ENCODE data around the gene DUSP16. TPM values are rescaled to one million over a fixed set of nuclear protein-coding genes. Genes with fewer than 3 reads are reported as not detected.

DUSP16 gene
- total and polyA plus RNA-seq, 5 donors from 2014 or later = 29.4 to 108 (median 30.3) TPM

DNA sequence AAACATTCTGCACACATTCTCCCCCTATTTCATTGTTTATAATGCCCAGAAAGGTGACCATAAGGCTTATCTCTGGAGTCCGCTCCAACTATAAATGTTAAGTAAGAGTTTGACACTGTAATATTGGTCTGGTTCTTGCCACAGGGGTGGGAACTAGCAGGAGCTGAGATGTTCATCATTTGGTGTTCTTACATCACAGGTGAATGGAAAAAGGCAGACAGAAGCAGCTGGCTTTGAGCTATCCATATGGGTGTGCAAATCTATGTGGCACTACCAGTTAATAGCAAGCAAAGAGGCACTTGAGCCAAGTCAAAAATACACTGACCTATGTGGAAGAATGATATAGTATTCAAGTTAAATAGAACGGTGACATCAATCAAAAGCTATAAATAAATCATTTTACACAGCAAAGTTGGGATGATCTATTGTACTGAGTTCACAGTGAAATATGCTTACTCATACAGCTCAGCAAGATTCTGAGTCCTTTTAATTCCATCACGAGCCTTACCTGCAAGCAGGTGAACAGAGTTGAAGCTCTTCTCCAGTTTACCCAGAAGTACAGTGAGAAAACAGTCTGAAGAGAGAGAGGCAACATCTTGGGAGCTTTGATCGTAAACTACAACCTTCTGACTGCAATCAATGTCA is 43.2 kb downstream of the DUSP16 start:
- Mint-ChIP-seq H3K9me3 (no peaks in the 10 kb centered on the region), H3K27me3 (no peaks in the 10 kb centered on the region), H3K4me3 (peak overlapping the region; percentile 29 to 85 (median 54)), H3K4me1 (peaks cover 39 to 87% (median 73%) of the 10 kb centered on the region in 4 donors), H3K27ac (peak overlapping the region; percentile 39 to 90 (median 59)), H3K36me3 (peaks cover 45% of the 10 kb centered on the region)
- H3K9me3 ChIP-seq (ENCODE audit: control insufficient read depth in 2 of 2, low read length in 2 of 2) = no peaks in the 10 kb centered on the region
- peak overlapping the region; percentile 53 for H3K27ac ChIP-seq (ENCODE audit: insufficient read depth, low read length, poor library complexity, severe bottlenecking)
- H3K36me3 ChIP-seq (ENCODE audit: control insufficient read depth, insufficient read depth, low read length) = peaks cover 55% of the 10 kb centered on the region
- no peaks in the 10 kb centered on the region for H3K27me3 ChIP-seq (ENCODE audit: control insufficient read depth, insufficient read depth, low read length)
- DNase-seq (no peak), ATAC-seq (ENCODE audit: low read depth in 2 of 2) (no peak)
- H3K4me3 ChIP-seq (ENCODE audit: low read depth, low read length) = peak overlapping the region; percentile 64
- peaks cover 60% of the 10 kb centered on the region for H3K4me1 ChIP-seq (ENCODE audit: control insufficient read depth, insufficient read depth, low read length, poor library complexity, severe bottlenecking)

DNA sequence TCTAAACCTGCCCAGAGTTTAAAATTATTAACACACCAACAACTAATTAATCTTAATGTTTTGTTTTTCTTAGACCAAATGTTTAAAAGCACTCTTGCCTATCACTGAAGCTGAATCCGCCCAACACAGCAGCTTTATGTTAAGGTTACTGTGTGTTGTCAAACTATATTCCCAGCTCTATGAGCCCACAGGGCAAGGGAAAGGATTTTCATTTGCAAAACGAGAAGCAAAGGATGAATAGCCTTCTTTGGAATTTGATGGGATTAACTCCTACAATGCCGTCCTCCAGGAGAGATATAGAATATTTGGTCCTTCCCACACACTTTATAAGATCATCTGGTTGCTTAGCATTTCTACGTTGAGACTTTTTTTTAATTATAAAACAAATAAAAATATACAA is 43.7 kb downstream of the DUSP16 start:
- Mint-ChIP-seq H3K27me3 (no peaks in the 10 kb centered on the region), H3K36me3 (peaks cover 49% of the 10 kb centered on the region), H3K27ac (peak overlapping the region; percentile 39 to 72 (median 52)), H3K4me3 (peak overlapping the region in 1 of 4 donors; percentile 85), H3K4me1 (peaks cover 43 to 86% (median 72%) of the 10 kb centered on the region in 4 donors), H3K9me3 (no peaks in the 10 kb centered on the region)
- Histone ChIP-seq H3K36me3 (ENCODE audit: control insufficient read depth, insufficient read depth, low read length) (peaks cover 57% of the 10 kb centered on the region), H3K27ac (ENCODE audit: insufficient read depth, low read length, poor library complexity, severe bottlenecking) (no peak overlapping the region), H3K9me3 (ENCODE audit: control insufficient read depth in 2 of 2, low read length in 2 of 2) (no peaks in the 10 kb centered on the region), H3K4me1 (ENCODE audit: control insufficient read depth, insufficient read depth, low read length, poor library complexity, severe bottlenecking) (peaks cover 55% of the 10 kb centered on the region), H3K27me3 (ENCODE audit: control insufficient read depth, insufficient read depth, low read length) (no peaks in the 10 kb centered on the region), H3K4me3 (ENCODE audit: low read depth, low read length) (no peak overlapping the region)
- DNase-seq = no peak
- ATAC-seq (ENCODE audit: low read depth in 2 of 2) = no peak

DNA sequence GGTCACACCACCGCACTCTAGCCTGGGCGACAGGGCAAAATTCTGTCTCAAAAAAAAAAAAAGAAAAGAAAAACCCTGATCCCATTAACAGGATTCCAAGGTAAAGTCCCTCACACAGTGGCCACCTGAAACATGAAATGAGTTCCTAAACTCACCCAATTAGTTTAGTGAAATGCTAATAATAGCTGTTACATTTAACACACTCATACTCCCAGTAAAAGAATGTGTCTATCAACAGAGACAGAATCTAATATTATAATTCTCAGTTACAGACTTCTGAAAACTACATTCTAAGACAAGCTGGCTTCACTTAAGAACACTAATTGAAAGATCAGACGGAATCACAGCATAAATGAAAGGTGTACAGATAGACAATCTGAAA is 44.2 kb downstream of the DUSP16 start:
- Histone ChIP-seq H3K27me3 (ENCODE audit: control insufficient read depth, insufficient read depth, low read length) (no peaks in the 10 kb centered on the region), H3K27ac (ENCODE audit: insufficient read depth, low read length, poor library complexity, severe bottlenecking) (no peak overlapping the region), H3K9me3 (ENCODE audit: control insufficient read depth in 2 of 2, low read length in 2 of 2) (no peaks in the 10 kb centered on the region), H3K4me1 (ENCODE audit: control insufficient read depth, insufficient read depth, low read length, poor library complexity, severe bottlenecking) (peaks cover 55% of the 10 kb centered on the region), H3K36me3 (ENCODE audit: control insufficient read depth, insufficient read depth, low read length) (peaks cover 58% of the 10 kb centered on the region), H3K4me3 (ENCODE audit: low read depth, low read length) (no peak overlapping the region)
- Mint-ChIP-seq H3K9me3 (no peaks in the 10 kb centered on the region), H3K36me3 (peaks cover 45% of the 10 kb centered on the region), H3K27me3 (no peaks in the 10 kb centered on the region), H3K4me3 (peak overlapping the region in 2 of 4 donors; percentile 4 to 85), H3K27ac (peak overlapping the region; percentile 39 to 85 (median 52)), H3K4me1 (peaks cover 43 to 86% (median 72%) of the 10 kb centered on the region in 4 donors)
- DNase-seq (no peak), ATAC-seq (ENCODE audit: low read depth in 2 of 2) (no peak)

DNA sequence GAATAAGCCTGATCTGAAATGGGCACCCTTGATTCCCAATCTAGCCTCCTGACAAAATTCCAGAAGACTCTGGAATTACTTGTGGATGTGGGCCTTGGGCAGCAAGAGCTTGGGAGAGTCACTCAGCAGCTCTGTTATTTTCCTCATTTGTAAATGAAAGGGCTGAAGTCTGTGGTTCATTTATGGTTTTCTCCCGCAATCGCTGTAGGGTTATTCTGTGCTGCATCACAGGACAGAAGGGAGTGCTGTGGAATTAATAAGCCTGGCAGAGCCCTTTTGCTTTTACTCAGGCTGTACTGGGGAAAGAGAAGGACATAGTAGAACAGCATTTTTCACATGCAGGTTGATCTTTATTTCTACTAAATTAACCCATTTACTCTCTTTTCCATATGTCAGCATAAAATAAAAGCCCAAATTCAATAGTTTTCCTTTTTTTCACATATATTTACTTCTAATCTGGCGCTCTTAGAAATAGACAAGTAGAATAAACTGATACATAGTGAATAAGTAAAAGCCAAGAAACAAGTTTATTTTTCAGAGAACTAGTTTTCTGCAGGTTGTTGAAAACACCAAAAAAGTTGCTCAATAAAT is 49.2 kb downstream of the DUSP16 start:
- Histone ChIP-seq H3K36me3 (ENCODE audit: control insufficient read depth, insufficient read depth, low read length) (peaks cover 40% of the 10 kb centered on the region), H3K4me1 (ENCODE audit: control insufficient read depth, insufficient read depth, low read length, poor library complexity, severe bottlenecking) (peaks cover 50% of the 10 kb centered on the region), H3K4me3 (ENCODE audit: low read depth, low read length) (no peak overlapping the region), H3K27ac (ENCODE audit: insufficient read depth, low read length, poor library complexity, severe bottlenecking) (no peak overlapping the region), H3K27me3 (ENCODE audit: control insufficient read depth, insufficient read depth, low read length) (no peaks in the 10 kb centered on the region), H3K9me3 (ENCODE audit: control insufficient read depth in 2 of 2, low read length in 2 of 2) (no peaks in the 10 kb centered on the region)
- ATAC-seq (ENCODE audit: low read depth in 2 of 2) (no peak), DNase-seq (no peak)
- Mint-ChIP-seq H3K36me3 (peaks cover 29% of the 10 kb centered on the region), H3K9me3 (no peaks in the 10 kb centered on the region), H3K27me3 (no peaks in the 10 kb centered on the region), H3K4me3 (peak overlapping the region in 3 of 4 donors; percentile 8 to 18 (median 10)), H3K27ac (peak overlapping the region in 2 of 3 donors; percentile 53 to 59), H3K4me1 (peaks cover 22 to 42% (median 41%) of the 10 kb centered on the region in 4 donors)

DNA sequence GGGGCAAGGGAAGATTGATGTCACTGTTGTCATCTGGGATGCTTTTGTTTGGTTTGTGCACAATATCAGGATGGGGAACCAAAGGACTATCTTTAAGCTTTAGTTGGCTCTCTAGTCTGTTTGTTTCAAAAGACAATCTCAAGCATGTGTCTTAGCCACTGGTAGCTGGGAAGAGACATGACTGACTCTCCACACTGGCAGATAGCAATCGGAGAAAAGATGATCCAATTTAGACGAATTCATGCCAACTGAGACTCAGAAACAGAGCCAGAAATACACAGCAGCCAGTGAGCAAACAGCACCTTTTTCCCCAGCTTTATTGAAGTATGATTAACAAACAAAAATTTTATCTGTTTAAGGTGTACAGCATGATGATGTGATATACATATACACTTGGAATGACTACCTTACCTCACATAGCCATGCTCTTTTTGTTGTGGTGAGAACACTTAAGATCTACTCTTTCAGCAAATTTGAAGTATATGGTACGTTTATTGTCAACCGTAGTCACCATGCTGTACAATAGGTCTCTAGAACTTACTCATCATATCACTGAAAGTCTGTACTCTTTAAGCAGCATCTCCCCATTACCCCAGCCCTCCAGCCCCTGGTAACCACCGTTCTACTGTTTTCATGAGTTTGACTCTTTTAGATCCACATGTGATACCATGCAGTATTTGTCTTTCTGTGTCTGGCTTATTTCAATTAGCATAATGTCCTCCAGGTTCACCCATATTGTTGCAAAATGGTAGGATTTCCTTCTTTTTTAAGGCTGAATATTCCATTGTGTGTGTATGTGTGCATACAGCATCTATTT is 50.6 kb downstream of the DUSP16 start:
- H3K4me3 Mint-ChIP-seq = no peak overlapping the region
- peak overlapping the region; percentile 57 for H3K4me3 ChIP-seq (ENCODE audit: low read depth, low read length)
- no peaks in the 10 kb centered on the region for H3K27me3 ChIP-seq (ENCODE audit: control insufficient read depth, insufficient read depth, low read length)
- H3K9me3 Mint-ChIP-seq = no peaks in the 10 kb centered on the region
- peaks cover 27% of the 10 kb centered on the region for H3K36me3 ChIP-seq (ENCODE audit: control insufficient read depth, insufficient read depth, low read length)
- no peaks in the 10 kb centered on the region for H3K27me3 Mint-ChIP-seq
- H3K27ac ChIP-seq (ENCODE audit: insufficient read depth, low read length, poor library complexity, severe bottlenecking) = peak overlapping the region; percentile 39
- peak in 1 of 3 donors; percentile 61 for DNase-seq
- peak; percentile 46 to 66 for ATAC-seq (ENCODE audit: low read depth in 2 of 2)
- H3K4me1 Mint-ChIP-seq = peaks cover 22 to 41% (median 29%) of the 10 kb centered on the region in 4 donors
- H3K4me1 ChIP-seq (ENCODE audit: control insufficient read depth, insufficient read depth, low read length, poor library complexity, severe bottlenecking) = peaks cover 44% of the 10 kb centered on the region
- no peak overlapping the region for H3K27ac Mint-ChIP-seq
- H3K9me3 ChIP-seq (ENCODE audit: control insufficient read depth in 2 of 2, low read length in 2 of 2) = no peaks in the 10 kb centered on the region
- H3K36me3 Mint-ChIP-seq = peaks cover 19% of the 10 kb centered on the region

DNA sequence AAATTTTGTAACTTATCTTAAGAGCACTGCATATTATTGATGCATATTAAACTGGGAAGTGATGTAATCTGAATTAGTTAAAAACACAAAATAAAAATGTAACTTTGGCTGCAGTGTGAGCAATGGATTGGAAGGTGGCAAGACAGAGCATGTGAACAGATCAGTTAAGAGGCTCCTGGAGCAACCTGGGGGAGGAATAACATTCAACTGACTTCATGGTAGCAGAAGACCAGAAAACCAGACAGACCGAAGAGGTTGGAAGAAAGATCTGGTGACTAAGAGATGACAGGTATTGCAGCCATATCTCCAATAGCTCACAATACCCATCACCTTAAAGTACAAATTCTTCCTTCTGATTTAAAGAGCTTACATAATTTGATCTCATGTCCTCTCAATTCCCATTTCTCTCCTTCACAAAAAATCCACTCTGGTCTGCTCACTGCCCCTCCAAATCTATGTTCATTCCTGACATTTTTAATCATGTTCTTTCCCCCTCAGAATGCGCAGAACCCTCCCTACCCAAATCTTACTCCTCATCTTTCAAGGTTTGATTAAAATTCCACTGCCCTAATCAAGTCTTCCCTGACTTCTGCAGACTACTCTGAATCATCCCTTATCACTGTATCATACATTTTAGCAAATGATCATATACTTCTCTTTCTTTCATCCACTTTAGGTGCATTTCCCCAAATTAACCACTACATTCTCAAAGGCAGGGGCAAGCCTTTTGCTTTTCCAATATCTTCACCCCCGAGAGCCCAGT is 51.5 kb downstream of the DUSP16 start:
- H3K9me3 ChIP-seq (ENCODE audit: control insufficient read depth in 2 of 2, low read length in 2 of 2) = no peaks in the 10 kb centered on the region
- Mint-ChIP-seq H3K4me1 (peaks cover 19 to 41% (median 29%) of the 10 kb centered on the region in 4 donors), H3K27me3 (no peaks in the 10 kb centered on the region), H3K9me3 (no peaks in the 10 kb centered on the region), H3K36me3 (peaks cover 14% of the 10 kb centered on the region), H3K4me3 (no peak overlapping the region), H3K27ac (no peak overlapping the region)
- H3K4me1 ChIP-seq (ENCODE audit: control insufficient read depth, insufficient read depth, low read length, poor library complexity, severe bottlenecking) = peaks cover 49% of the 10 kb centered on the region
- H3K36me3 ChIP-seq (ENCODE audit: control insufficient read depth, insufficient read depth, low read length) = peaks cover 18% of the 10 kb centered on the region
- no peak overlapping the region for H3K27ac ChIP-seq (ENCODE audit: insufficient read depth, low read length, poor library complexity, severe bottlenecking)
- H3K27me3 ChIP-seq (ENCODE audit: control insufficient read depth, insufficient read depth, low read length) = no peaks in the 10 kb centered on the region
- H3K4me3 ChIP-seq (ENCODE audit: low read depth, low read length) = peak overlapping the region; percentile 2
- DNase-seq (no peak), ATAC-seq (ENCODE audit: low read depth in 2 of 2) (no peak)

DNA sequence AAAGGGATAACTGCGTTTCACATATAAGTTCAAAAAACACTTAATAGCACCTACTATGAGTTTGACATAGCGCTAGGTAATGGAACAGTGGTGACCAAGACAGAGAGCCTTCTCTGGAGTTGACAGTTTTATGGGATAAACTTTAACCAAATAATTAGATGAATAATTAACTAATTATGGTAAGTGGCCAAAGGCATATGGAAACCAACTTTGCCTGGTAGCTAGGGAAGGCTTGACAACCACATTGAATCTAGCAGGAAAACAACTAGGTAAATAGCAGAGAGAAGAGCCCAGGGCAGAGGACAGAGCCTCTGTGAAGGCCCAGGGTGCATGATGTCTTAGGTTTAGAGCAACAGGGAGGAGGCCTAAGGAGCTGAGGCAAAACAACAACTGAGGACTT is 52.1 kb downstream of the DUSP16 start:
- DNase-seq = no peak
- H3K27ac ChIP-seq (ENCODE audit: insufficient read depth, low read length, poor library complexity, severe bottlenecking) = no peak overlapping the region
- Mint-ChIP-seq H3K36me3 (peaks cover 14% of the 10 kb centered on the region), H3K27me3 (no peaks in the 10 kb centered on the region), H3K27ac (peak overlapping the region in 1 of 3 donors; percentile 72), H3K4me3 (no peak overlapping the region), H3K4me1 (peaks cover 23 to 46% (median 33%) of the 10 kb centered on the region in 4 donors), H3K9me3 (no peaks in the 10 kb centered on the region)
- H3K4me3 ChIP-seq (ENCODE audit: low read depth, low read length) = peak overlapping the region; percentile 4
- H3K4me1 ChIP-seq (ENCODE audit: control insufficient read depth, insufficient read depth, low read length, poor library complexity, severe bottlenecking) = peaks cover 55% of the 10 kb centered on the region
- no peaks in the 10 kb centered on the region for H3K9me3 ChIP-seq (ENCODE audit: control insufficient read depth in 2 of 2, low read length in 2 of 2)
- no peak for ATAC-seq (ENCODE audit: low read depth in 2 of 2)
- H3K27me3 ChIP-seq (ENCODE audit: control insufficient read depth, insufficient read depth, low read length) = no peaks in the 10 kb centered on the region
- H3K36me3 ChIP-seq (ENCODE audit: control insufficient read depth, insufficient read depth, low read length) = peaks cover 14% of the 10 kb centered on the region

All from CD4-positive, CD25-positive, alpha-beta regulatory T cell (primary cell).